ENCODE data around the gene ADARB2. TPM values are rescaled to one million over a fixed set of nuclear protein-coding genes. Genes with fewer than 3 reads are reported as not detected.

ADARB2 gene
- total RNA-seq, 1 donor from 2014 or later, result not detected

- H3K9me3 ChIP-seq, result no peaks in the 10 kb centered on the region
- no peaks in the 10 kb centered on the region for H3K36me3 ChIP-seq
- TF ChIP-seq, protein P1, sequence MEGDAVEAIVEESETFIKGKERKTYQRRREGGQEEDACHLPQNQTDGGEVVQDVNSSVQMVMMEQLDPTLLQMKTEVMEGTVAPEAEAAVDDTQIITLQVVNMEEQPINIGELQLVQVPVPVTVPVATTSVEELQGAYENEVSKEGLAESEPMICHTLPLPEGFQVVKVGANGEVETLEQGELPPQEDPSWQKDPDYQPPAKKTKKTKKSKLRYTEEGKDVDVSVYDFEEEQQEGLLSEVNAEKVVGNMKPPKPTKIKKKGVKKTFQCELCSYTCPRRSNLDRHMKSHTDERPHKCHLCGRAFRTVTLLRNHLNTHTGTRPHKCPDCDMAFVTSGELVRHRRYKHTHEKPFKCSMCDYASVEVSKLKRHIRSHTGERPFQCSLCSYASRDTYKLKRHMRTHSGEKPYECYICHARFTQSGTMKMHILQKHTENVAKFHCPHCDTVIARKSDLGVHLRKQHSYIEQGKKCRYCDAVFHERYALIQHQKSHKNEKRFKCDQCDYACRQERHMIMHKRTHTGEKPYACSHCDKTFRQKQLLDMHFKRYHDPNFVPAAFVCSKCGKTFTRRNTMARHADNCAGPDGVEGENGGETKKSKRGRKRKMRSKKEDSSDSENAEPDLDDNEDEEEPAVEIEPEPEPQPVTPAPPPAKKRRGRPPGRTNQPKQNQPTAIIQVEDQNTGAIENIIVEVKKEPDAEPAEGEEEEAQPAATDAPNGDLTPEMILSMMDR (IDR thresholded peaks at IDR 0.05), result no peak
- H3K4me1 ChIP-seq, result no peaks in the 10 kb centered on the region
- DNase-seq (ENCODE audit: low spot score in 2 of 2), result no peak
- H3K27me3 ChIP-seq, result no peaks in the 10 kb centered on the region
- intact Hi-C loops (cut with DNase I), result no loop called here
- H3K27ac ChIP-seq, result no peak overlapping the region
- H3K4me3 ChIP-seq, result no peak overlapping the region
These were observed 215.6 kb downstream of the ADARB2 start for GRCh38 chr10:1521741-1522140.

GRCh38 chr10:1520909-1521565 lies 216.3 kb downstream of the ADARB2 start:
- H3K27ac ChIP-seq, result no peak overlapping the region
- H3K9me3 ChIP-seq, result no peaks in the 10 kb centered on the region
- no peaks in the 10 kb centered on the region for H3K36me3 ChIP-seq
- no peak for DNase-seq (ENCODE audit: low spot score in 2 of 2)
- H3K4me3 ChIP-seq, result no peak overlapping the region
- TF ChIP-seq, protein P1 (IDR thresholded peaks at IDR 0.05), result no peak
- H3K4me1 ChIP-seq, result no peaks in the 10 kb centered on the region
- H3K27me3 ChIP-seq, result no peaks in the 10 kb centered on the region
- intact Hi-C loops (cut with DNase I), result no loop called here

DNA sequence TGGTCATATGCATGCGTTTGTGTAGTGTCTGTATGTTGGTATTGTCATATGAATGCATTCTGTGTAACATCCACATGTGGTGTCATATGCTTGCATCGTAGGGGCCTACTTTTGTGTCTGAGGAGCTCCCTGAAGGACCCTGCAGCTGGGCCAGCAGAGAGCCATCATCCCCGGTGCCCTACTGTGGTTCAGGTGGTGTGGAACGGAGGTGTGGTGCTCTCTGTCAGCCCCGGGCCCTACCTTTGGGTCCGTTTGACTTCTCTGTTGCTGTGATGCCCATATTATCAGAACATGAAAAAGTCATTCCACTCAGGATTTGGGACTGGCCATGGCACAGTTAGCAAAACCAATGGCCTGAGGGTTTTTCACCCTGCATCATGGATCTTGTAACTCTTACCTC lies 217.9 kb downstream of the ADARB2 start:
- no peak for DNase-seq (ENCODE audit: low spot score in 2 of 2)
- Histone ChIP-seq H3K27ac (no peak overlapping the region), H3K4me1 (no peaks in the 10 kb centered on the region), H3K9me3 (no peaks in the 10 kb centered on the region), H3K36me3 (no peaks in the 10 kb centered on the region), H3K27me3 (no peaks in the 10 kb centered on the region), H3K4me3 (no peak overlapping the region)
- intact Hi-C loops (cut with DNase I), result no loop called here
- TF ChIP-seq, protein P1 (IDR thresholded peaks at IDR 0.05), result no peak

- Histone ChIP-seq H3K36me3 (no peaks in the 10 kb centered on the region), H3K4me3 (no peak overlapping the region), H3K27ac (no peak overlapping the region), H3K9me3 (no peaks in the 10 kb centered on the region), H3K27me3 (no peaks in the 10 kb centered on the region), H3K4me1 (no peaks in the 10 kb centered on the region)
- TF ChIP-seq, protein P1 (IDR thresholded peaks at IDR 0.05), result no peak
- DNase-seq (ENCODE audit: low spot score in 2 of 2), result no peak
- intact Hi-C loops (cut with DNase I), result no loop called here
These were observed 219.6 kb downstream of the ADARB2 start for GRCh38 chr10:1517684-1518083.

DNA sequence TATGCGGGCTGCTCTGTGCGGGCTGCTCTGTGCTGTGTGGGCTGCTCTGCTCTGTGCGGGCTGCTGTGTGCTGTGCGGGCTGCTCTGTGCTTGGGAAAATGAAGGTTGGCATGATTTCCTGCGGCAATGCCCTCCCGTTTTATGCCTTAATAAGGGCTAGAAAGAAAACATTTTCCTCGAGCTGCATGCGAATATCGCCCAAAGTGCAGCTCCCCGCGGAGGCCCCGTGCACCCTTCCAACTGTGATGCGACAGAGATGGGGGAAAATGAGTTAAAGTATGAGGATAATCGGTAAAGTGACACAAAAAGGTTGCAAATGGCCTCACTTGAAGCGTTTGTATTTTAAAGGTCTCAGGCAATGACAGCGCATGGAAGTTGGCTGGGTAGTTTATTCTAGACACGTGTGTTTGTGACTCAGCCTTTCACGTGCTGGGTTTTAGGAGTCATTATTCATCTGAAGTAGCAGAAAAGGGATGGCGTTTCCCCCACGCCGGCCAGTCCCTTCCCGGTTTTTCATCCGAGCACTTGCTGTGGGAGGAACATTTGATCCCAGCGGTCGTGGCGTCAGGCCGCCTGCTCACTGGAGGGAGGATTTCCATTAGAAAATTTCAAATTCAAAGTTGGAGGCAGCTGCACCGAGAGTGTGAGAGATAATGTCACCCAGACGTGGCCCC lies 220.7 kb downstream of the ADARB2 start:
- no peaks in the 10 kb centered on the region for H3K4me1 ChIP-seq
- H3K36me3 ChIP-seq, result no peaks in the 10 kb centered on the region
- intact Hi-C loops (cut with DNase I), result no loop called here
- H3K4me3 ChIP-seq, result no peak overlapping the region
- no peak for DNase-seq (ENCODE audit: low spot score in 2 of 2)
- TF ChIP-seq, protein P1 (IDR thresholded peaks at IDR 0.05), result no peak
- H3K27ac ChIP-seq, result no peak overlapping the region
- H3K9me3 ChIP-seq, result no peaks in the 10 kb centered on the region
- no peaks in the 10 kb centered on the region for H3K27me3 ChIP-seq

All from ascending aorta (tissue), 2 donors.